B cell (primary cell): ENCODE results near the gene JMJD8. TPM values are rescaled to one million over a fixed set of nuclear protein-coding genes. Genes with fewer than 3 reads are reported as not detected.
A peak's percentile ranks its signal among the peaks of the same experiment; 100 is the strongest.

Experiments
- ATAC-seq: fragments of 200-7000 bp; cut with Tn5 transposase; one replicate; pipeline ENCODE4 v1.10.0; 2021; ENCODE audit warnings: low read depth, mild to moderate bottlenecking, moderate number of reproducible peaks, moderate library complexity
- CTCF ChIA-PET: fragments of 350-600 bp; sonication (Branson Sonifier 250); formaldehyde crosslinking; loops from one replicate; lab custom pipeline; 2021; ENCODE audit warnings: antibody characterized with exemption, inconsistent platforms; lab: Charles Lee
- POLR2A ChIA-PET: fragments of 350-600 bp; sonication (Branson Sonifier 250); formaldehyde crosslinking; loops from one replicate; lab custom pipeline; 2021; ENCODE audit warnings: antibody characterized with exemption; lab: Charles Lee
- DNase-seq: peaks from one replicate; pipeline ENCODE4 v3.0.0; 2013
- H2AFZ ChIP-seq: 2 replicates; pipeline ENCODE4 v1.6.1; 2012; ENCODE audit warnings: mild to moderate bottlenecking, low read depth, low read length; ENCODE audit not compliant: insufficient read depth, poor library complexity, severe bottlenecking
- H3K27ac ChIP-seq, 2 donors: 1 replicate in 1 of 2; 2 replicates in 1 of 2; pipeline ENCODE4 v1.5.1; 2012 to 2013; ENCODE audit warnings: low read length in 2 of 2, mild to moderate bottlenecking in 2 of 2, moderate library complexity in 1 of 2
- H3K27me3 ChIP-seq, 4 experiments: fragments of 200-600 bp in 1 of 4; sonication (generic) in 1 of 4; replicated peaks in 1 of 4; 1 replicate in 2 of 4; 2 replicates in 2 of 4; pipeline versions ENCODE4 v1.6.1 to v1.7.0; 2013 to 2016; ENCODE audit warnings: low read length in 3 of 4, mild to moderate bottlenecking in 2 of 4, mixed read lengths in 1 of 4, moderate library complexity in 1 of 4; ENCODE audit not compliant: insufficient read depth in 4 of 4, control insufficient read depth in 3 of 4; ENCODE audit errors: control extremely low read depth in 1 of 4
- H3K36me3 ChIP-seq, 2 experiments: replicated peaks in 1 of 2; 1 replicate in 1 of 2; 2 replicates in 1 of 2; pipeline versions ENCODE4 v1.6.1 to v1.7.1; 2013; ENCODE audit warnings: low read length in 1 of 2; ENCODE audit not compliant: insufficient read depth in 2 of 2, control insufficient read depth in 1 of 2; ENCODE audit errors: control extremely low read depth in 1 of 2, extremely low read depth in 1 of 2
- H3K4me1 ChIP-seq, 2 donors: fragments of 200-600 bp in 1 of 2; sonication (generic) in 1 of 2; 1 replicate in 1 of 2; 2 replicates in 1 of 2; pipeline versions ENCODE4 v1.5.1 to v1.6.1; 2013 to 2017; ENCODE audit warnings: low read length in 2 of 2; ENCODE audit not compliant: control insufficient read depth in 2 of 2, insufficient read depth in 2 of 2
- H3K4me2 ChIP-seq: replicated peaks from 2 replicates; pipeline ENCODE3; 2012; ENCODE audit warnings: mild to moderate bottlenecking, low read depth, low read length; ENCODE audit not compliant: poor library complexity, severe bottlenecking
- H3K4me3 ChIP-seq, 5 experiments: fragments of 200-600 bp in 1 of 5; sonication (generic) in 1 of 5; 1 replicate in 3 of 5; 2 replicates in 2 of 5; pipeline versions ENCODE4 v1.5.1 to v1.7.0; 2011 to 2016; ENCODE audit warnings: low read length in 4 of 5, mild to moderate bottlenecking in 4 of 5, low read depth in 2 of 5, control low read depth in 1 of 5, moderate library complexity in 1 of 5; ENCODE audit not compliant: insufficient read depth in 1 of 5; ENCODE audit errors: control extremely low read depth in 1 of 5, extremely low read depth in 1 of 5
- H3K79me2 ChIP-seq: fragments of 200-600 bp; sonication (generic); one replicate; pipeline ENCODE4 v1.6.0; 2016; ENCODE audit warnings: low read length; ENCODE audit not compliant: control insufficient read depth, insufficient read depth
- H3K9ac ChIP-seq: fragments of 200-600 bp; sonication (generic); 2 replicates; pipeline ENCODE4 v1.6.1; 2017; ENCODE audit warnings: mild to moderate bottlenecking, low read length, moderate library complexity
- H3K9me3 ChIP-seq, 3 donors: one replicate each; pipeline versions ENCODE4 v1.6.1 to v1.7.1; 2013; ENCODE audit warnings: low read length in 2 of 3; ENCODE audit not compliant: control insufficient read depth in 2 of 3, insufficient read depth in 1 of 3; ENCODE audit errors: control extremely low read depth in 1 of 3
- H4K20me1 ChIP-seq: 2 replicates; pipeline ENCODE4 v1.6.0; 2012; ENCODE audit warnings: mild to moderate bottlenecking, low read length; ENCODE audit not compliant: insufficient read depth, control insufficient read depth, poor library complexity, severe bottlenecking
- H3K27ac Mint-ChIP-seq: one replicate; pipeline ENCODE4 v1.8.0; 2021; ENCODE audit warnings: mixed read lengths
- H3K27me3 Mint-ChIP-seq: one replicate; pipeline ENCODE4 v1.8.0; 2021; ENCODE audit warnings: mixed read lengths
- H3K4me1 Mint-ChIP-seq: one replicate; pipeline ENCODE4 v1.8.0; 2021; ENCODE audit warnings: mixed read lengths
- H3K4me3 Mint-ChIP-seq: one replicate; pipeline ENCODE4 v1.8.0; 2021; ENCODE audit warnings: mixed read lengths
- H3K9me3 Mint-ChIP-seq: one replicate; pipeline ENCODE4 v1.8.0; 2022; ENCODE audit warnings: mixed read lengths; ENCODE audit not compliant: insufficient read depth
- CTCF ChIP-seq: fragments of 200-600 bp; IDR thresholded peaks from one replicate; pipeline ENCODE4 v1.8.0; 2022; ENCODE audit warnings: antibody characterized with exemption, mild to moderate bottlenecking
- EZH2 ChIP-seq: IDR thresholded peaks from 2 replicates; pipeline ENCODE4 v1.6.1; 2012; ENCODE audit warnings: borderline replicate concordance, low read depth, mild to moderate bottlenecking, moderate library complexity, low read length; ENCODE audit not compliant: insufficient read depth, poor library complexity, severe bottlenecking
- WGBS: methylation state at CpG from one replicate; pipeline ENCODE4 v1.1.5; 2013; ENCODE audit warnings: missing lambda C conversion rate; ENCODE audit not compliant: insufficient coverage; 5-methylcytosine and 5-hydroxymethylcytosine counted together
- intact Hi-C: fragments of 100-400 bp; cut with micrococcal nuclease; formaldehyde crosslinking; loops from one replicate; pipeline ENCODE4 v1.10.0; 2022
- polyA plus RNA-seq: library from polyadenylated mRNA; depleted of rRNA; stranded (reverse); fragments of >200 nt; gene quantifications from 2 replicates; pipeline ENCODE4 v1.2.3, GENCODE V29; 2012
- total RNA-seq, 2 donors: library from RNA; stranded (reverse); fragments of 120-200 nt in 1 of 2; gene quantifications; 1 replicate in 1 of 2; 2 replicates in 1 of 2; pipeline versions ENCODE4 v1.2.3 to v1.2.4, GENCODE V29; 2013 to 2022

JMJD8 gene
- total and polyA plus RNA-seq, 2 donors (not counting 1 experiment from before 2014, with no cell fraction given), result 46.3 to 69.3 TPM

- Mint-ChIP-seq H3K9me3 (no peaks in the 10 kb centered on the region), H3K27me3 (peaks cover 3% of the 10 kb centered on the region), H3K27ac (peak within 1 kb of the TSS; percentile 94), H3K4me1 (peaks cover 41% of the 10 kb centered on the region), H3K4me3 (peak within 1 kb of the TSS; percentile 89)
- H3K36me3 ChIP-seq, result peaks cover 0 to 17% of the 10 kb centered on the region in 2 experiments
- H4K20me1 ChIP-seq, result peaks cover 31% of the 10 kb centered on the region
- peaks cover 29 to 66% of the 10 kb centered on the region in 2 donors for H3K4me1 ChIP-seq
- H3K27me3 ChIP-seq, result peaks cover 0 to 19% (median 8%) of the 10 kb centered on the region in 4 experiments
- CTCF ChIA-PET, result interaction anchor here (0.8 kb wide), 1 partner anchor 10 kb away, joined by 3 read pairs; the partner anchor contains the start of gene WDR24
- peaks cover 0 to 7% (median 0%) of the 10 kb centered on the region in 3 donors for H3K9me3 ChIP-seq
- peak within 1 kb of the TSS; percentile 99 for H3K4me2 ChIP-seq
- DNase-seq (peak; percentile 93), ATAC-seq (peak; percentile 74)
- H3K27ac ChIP-seq, result peak within 1 kb of the TSS; percentile 74 to 81
- intact Hi-C loops, result loop anchor here (1.0 to 5.0 kb wide), 5 partner anchors 12 to 997 kb away; partner anchors contain the start of genes ANTKMT, JPT2, METTL26 and RHOT2
- peak within 1 kb of the TSS; percentile 85 for H2AFZ ChIP-seq
- H3K4me3 ChIP-seq, result peak within 1 kb of the TSS; percentile 22 to 84 (median 65)
- TF ChIP-seq CTCF, result no peak
- TF ChIP-seq EZH2, result no peak
- peaks cover 29% of the 10 kb centered on the region for H3K79me2 ChIP-seq
- peak within 1 kb of the TSS; percentile 73 for H3K9ac ChIP-seq
- POLR2A ChIA-PET, result interaction anchor here (0.8 to 1.1 kb wide), 2 partner anchors 10 to 154 kb away, joined by 3 to 6 read pairs; partner anchors contain the start of gene WDR24
- under 1% methylated on average over 85 of the region's 91 CpGs for WGBS
Observed at GRCh38 chr16:679814-680624, 4.1 kb downstream of the JMJD8 start, which contains the start of gene STUB1. Gene STUB1, plus strand, starts transcription at chr16:680410. Its CDS starts 116 bp downstream, at chr16:680526.
